HepG2 (cell line): ENCODE measurements around the gene BOLL. TPM values are rescaled to one million over a fixed set of nuclear protein-coding genes. Genes with fewer than 3 reads are reported as not detected.

Experiments used
- ATAC-seq: fragments of 200-7000 bp; cut with Tn5 transposase; 3 replicates; pipeline ENCODE4 v1.9.1; 2020; ENCODE audit warnings: mild to moderate bottlenecking, moderate library complexity
- BruUV-seq: library from RNA; stranded (reverse); fragments of 400-500 nt; replicated peaks from 2 replicates; lab custom pipeline; 2021; lab: Mats Ljungman, UMichigan
- CTCF ChIA-PET: fragments of 300-600 bp; formaldehyde crosslinking; extraction: SDS; loops from one replicate; lab custom pipeline; 2021; ENCODE audit warnings: low total read pairs, inconsistent platforms, low intra/inter-chr PET ratio; lab: Yijun Ruan, JAX
- POLR2A ChIA-PET: fragments of 350-600 bp; sonication (Branson Sonifier 250); formaldehyde crosslinking; loops from one replicate; lab custom pipeline; 2020; ENCODE audit warnings: antibody characterized with exemption, inconsistent platforms; lab: Yijun Ruan, JAX
- DNase-seq: peaks from one replicate; pipeline ENCODE4 v3.0.0-alpha.2; 2015; ENCODE audit warnings: low spot score
- FAIRE-seq: peaks from 3 replicates; lab custom pipeline; 2011; peaks lifted over from hg19 to GRCh38; lab: Jason Lieb, UNC
- H2AFZ ChIP-seq: one replicate; pipeline ENCODE4 v1.6.1; 2011; ENCODE audit warnings: low read length, inconsistent platforms
- H3K27ac ChIP-seq: fragments of 300-600 bp; 3 replicates; pipeline ENCODE4 v1.8.0; 2011; ENCODE audit warnings: mixed run types, mild to moderate bottlenecking, mixed read lengths, low read length, inconsistent platforms; ENCODE audit not compliant: insufficient read depth; ENCODE audit errors: extremely low read length
- H3K27me3 ChIP-seq, 2 experiments: fragments of 200-600 bp in 1 of 2; 2 replicates in 1 of 2; 3 replicates in 1 of 2; pipeline versions ENCODE4 v1.6.0 to v1.8.0; 2011; ENCODE audit warnings: low read length in 2 of 2, mild to moderate bottlenecking in 2 of 2, moderate library complexity in 2 of 2, inconsistent platforms in 1 of 2; ENCODE audit not compliant: insufficient read depth in 2 of 2, control insufficient read depth in 1 of 2
- H3K36me3 ChIP-seq, 2 experiments: fragments of 200-600 bp in 1 of 2; replicated peaks in 1 of 2; 2 replicates in 1 of 2; 3 replicates in 1 of 2; pipeline versions ENCODE4 v1.5.1 to v1.8.0; 2011; ENCODE audit warnings: low read length in 2 of 2, inconsistent platforms in 1 of 2; ENCODE audit not compliant: insufficient read depth in 2 of 2, control insufficient read depth in 1 of 2
- H3K4me1 ChIP-seq: 2 replicates; pipeline ENCODE4 v1.5.1; 2012; ENCODE audit warnings: low read length, inconsistent platforms; ENCODE audit not compliant: insufficient read depth
- H3K4me2 ChIP-seq: 2 replicates; pipeline ENCODE4 v1.6.0; 2011; ENCODE audit warnings: low read depth, low read length, inconsistent platforms
- H3K4me3 ChIP-seq, 3 experiments: fragments of 200-600 bp in 1 of 3; sonication (generic), shearing (Covaris generic) in 1 of 3; replicated peaks in 1 of 3; 2 replicates each; pipeline ENCODE4 v1.5.1; 2011 to 2016; ENCODE audit warnings: low read length in 3 of 3, inconsistent platforms in 2 of 3, low read depth in 2 of 3, mild to moderate bottlenecking in 2 of 3, control low read depth in 1 of 3, mixed read lengths in 1 of 3; ENCODE audit not compliant: insufficient read depth in 1 of 3
- H3K79me2 ChIP-seq: one replicate; pipeline ENCODE4 v1.6.1; 2011; ENCODE audit warnings: low read length, inconsistent platforms; ENCODE audit not compliant: insufficient read depth
- H3K9ac ChIP-seq: 2 replicates; pipeline ENCODE4 v1.6.0; 2011; ENCODE audit warnings: mild to moderate bottlenecking, low read depth, low read length, inconsistent platforms; ENCODE audit not compliant: insufficient read depth
- H3K9me3 ChIP-seq: 2 replicates; pipeline ENCODE4 v1.5.1; 2012; ENCODE audit warnings: mild to moderate bottlenecking, low read length
- H4K20me1 ChIP-seq: 2 replicates; pipeline ENCODE4 v1.6.0; 2011; ENCODE audit warnings: inconsistent platforms, mild to moderate bottlenecking, low read length, moderate library complexity; ENCODE audit not compliant: insufficient read depth
- ATF6 ChIP-seq: sonication (generic); formaldehyde crosslinking; conservative IDR thresholded peaks from 2 replicates; pipeline ENCODE4 v1.4.0; 2020; ENCODE audit warnings: missing genetic modification reagents
- CSRNP2 ChIP-seq: sonication (generic); formaldehyde crosslinking; conservative IDR thresholded peaks from 2 replicates; pipeline ENCODE4 v1.8.0; 2022; ENCODE audit warnings: low read depth, missing genetic modification reagents
- TARDBP ChIP-seq: sonication (generic); formaldehyde crosslinking; IDR thresholded peaks from 2 replicates; pipeline ENCODE4 v1.8.0; 2022; ENCODE audit warnings: mild to moderate bottlenecking, missing genetic modification reagents
- TRIM22 ChIP-seq: fragments of 450-650 bp; IDR thresholded peaks from 2 replicates; pipeline ENCODE4 v1.6.1; 2017
- ZBTB2 ChIP-seq: sonication (generic); formaldehyde crosslinking; IDR thresholded peaks from 2 replicates; pipeline ENCODE4 v1.8.0; 2022; ENCODE audit warnings: low read depth, missing genetic modification reagents
- ZNF34 ChIP-seq: sonication (generic); formaldehyde crosslinking; IDR thresholded peaks from 2 replicates; pipeline ENCODE4 v1.4.0; 2020; ENCODE audit warnings: mild to moderate bottlenecking, missing genetic modification reagents, borderline replicate concordance
- WGBS: methylation state at CpG from one replicate; pipeline ENCODE4 v1.1.6; 2017; ENCODE audit warnings: low lambda C conversion rate; 5-methylcytosine and 5-hydroxymethylcytosine counted together
- in situ Hi-C: cut with HindIII; loops from 2 replicates; pipeline ENCODE4 v1.10.0; 2017; ENCODE audit warnings: low pct_unique_long_range_greater_than_20kb; ENCODE audit not compliant: extremely low pct_ligation_motif_present
- intact Hi-C: fragments of 100-400 bp; cut with micrococcal nuclease; formaldehyde crosslinking; loops from one replicate; pipeline ENCODE4 v1.10.0; 2022; ENCODE audit not compliant: unreplicated experiment
- polyA plus RNA-seq, 8 experiments: library from polyadenylated mRNA; depleted of rRNA in 3 of 8; stranded (reverse) in 7 of 8; unstranded in 1 of 8; fragments of >200 nt; fragmentation: Illumina TruSeq in 4 of 8; extraction: Trizol in 4 of 8; gene quantifications; 2 replicates each; pipeline versions ENCODE4 v1.2.1 to v1.2.3, GENCODE V29; 2011 to 2016; ENCODE audit warnings: low read depth in 4 of 8, missing spikeins in 1 of 8, mixed read lengths in 1 of 8; ENCODE audit not compliant: insufficient read depth in 1 of 8
- total RNA-seq, 5 experiments: library from RNA; depleted of rRNA; stranded (reverse); fragments of >200 nt; fragmentation: Illumina TruSeq; extraction: Trizol; gene quantifications; 2 replicates each; pipeline ENCODE4 v1.2.3, GENCODE V29; 2016; ENCODE audit warnings: low read depth in 1 of 5

BOLL gene
- total and polyA plus RNA-seq, 2 of the 13 experiments (the other 11 are each of a cell fraction or from before 2014, with no cell fraction given), result not detected

- TF ChIP-seq CSRNP2 (CRISPR knock-in tag), result no peak
- TF ChIP-seq TARDBP (CRISPR knock-in tag), result no peak
- no peak for TF ChIP-seq ZBTB2 (CRISPR knock-in tag)
- no peak for TF ChIP-seq ZNF34
- TF ChIP-seq TRIM22, result no peak
- TF ChIP-seq, all 625 proteins: peak for 0
These were observed 24.9 kb upstream of the BOLL start (continued) for GRCh38 chr2:197810016-197810415.

GRCh38 chr2:197809064-197809463, 23.9 kb upstream of the BOLL start:
- no peaks in the 10 kb centered on the region for H3K36me3 ChIP-seq
- ATAC-seq (no peak), FAIRE-seq (no peak), DNase-seq (no peak)
- BruUV-seq, result no TSS peak
- 49% methylated on average over 5 of the region's 5 CpGs for WGBS
- in situ Hi-C loops, result no loop called here
- ChIA-PET CTCF (no interaction called here), POLR2A (no interaction called here)
- TF ChIP-seq ATF6, result no peak
- intact Hi-C loops, result no loop called here
- no peaks in the 10 kb centered on the region for H3K79me2 ChIP-seq
- H3K27me3 ChIP-seq, result peaks cover 6 to 37% of the 10 kb centered on the region in 2 experiments
- H3K4me3 ChIP-seq, result no peak overlapping the region
- no peaks in the 10 kb centered on the region for H4K20me1 ChIP-seq
- no peak overlapping the region for H3K4me2 ChIP-seq
- H3K27ac ChIP-seq, result no peak overlapping the region
- peaks cover 7% of the 10 kb centered on the region for H3K4me1 ChIP-seq
- no peak overlapping the region for H2AFZ ChIP-seq
- no peaks in the 10 kb centered on the region for H3K9me3 ChIP-seq
- H3K9ac ChIP-seq, result no peak overlapping the region
